MM.1S (cell line): ENCODE results near the gene NOPCHAP1.

Source experiments
- DNase-seq: peaks from one replicate; pipeline ENCODE4 v3.0.0-alpha.2; 2015
- H2AFZ ChIP-seq: fragments of 300-600 bp; sonication (generic); 2 replicates; pipeline ENCODE4 v1.6.0; 2016; ENCODE audit warnings: antibody characterized with exemption, low read length
- H3F3A ChIP-seq: fragments of 300-600 bp; sonication (generic); 2 replicates; pipeline ENCODE4 v1.6.1; 2016; ENCODE audit warnings: mild to moderate bottlenecking, antibody characterized with exemption, low read length, moderate library complexity, mixed read lengths; ENCODE audit not compliant: insufficient read depth
- H3K27ac ChIP-seq: fragments of 300-600 bp; sonication (generic); 2 replicates; pipeline ENCODE4 v1.5.1; 2016; ENCODE audit warnings: mild to moderate bottlenecking, low read length
- H3K27me3 ChIP-seq: fragments of 300-600 bp; sonication (generic); replicated peaks from 2 replicates; pipeline ENCODE4 v1.6.0; 2016; ENCODE audit warnings: low read length; ENCODE audit not compliant: insufficient read depth
- H3K36me3 ChIP-seq: fragments of 300-600 bp; sonication (generic); replicated peaks from 2 replicates; pipeline ENCODE4 v1.6.1; 2016; ENCODE audit warnings: mild to moderate bottlenecking, low read length, mixed read lengths; ENCODE audit not compliant: insufficient read depth
- H3K4me1 ChIP-seq: fragments of 300-600 bp; sonication (generic); 2 replicates; pipeline ENCODE4 v1.6.1; 2016; ENCODE audit warnings: low read length, mixed read lengths
- H3K4me2 ChIP-seq: fragments of 300-600 bp; sonication (generic); 2 replicates; pipeline ENCODE4 v1.6.0; 2016; ENCODE audit warnings: low read depth, low read length
- H3K4me3 ChIP-seq: fragments of 300-600 bp; sonication (generic); 2 replicates; pipeline ENCODE4 v1.5.1; 2016; ENCODE audit warnings: low read length, mixed read lengths
- H3K79me2 ChIP-seq: fragments of 300-600 bp; sonication (generic); 2 replicates; pipeline ENCODE4 v1.6.1; 2016; ENCODE audit warnings: mixed run types, low read length, mixed read lengths
- H3K9ac ChIP-seq: fragments of 300-600 bp; sonication (generic); 2 replicates; pipeline ENCODE4 v1.6.1; 2016; ENCODE audit warnings: low read length, mixed read lengths
- H3K9me2 ChIP-seq: fragments of 300-600 bp; sonication (generic); replicated peaks from 2 replicates; pipeline ENCODE4 v1.6.1; 2016; ENCODE audit warnings: mild to moderate bottlenecking, low read length, mixed read lengths; ENCODE audit not compliant: insufficient read depth
- H3K9me3 ChIP-seq: fragments of 300-600 bp; sonication (generic); replicated peaks from 2 replicates; pipeline ENCODE4 v1.6.1; 2016; ENCODE audit warnings: mild to moderate bottlenecking, low read length, mixed read lengths; ENCODE audit not compliant: insufficient read depth
- H4K20me1 ChIP-seq: fragments of 300-600 bp; sonication (generic); 2 replicates; pipeline ENCODE4 v1.6.1; 2016; ENCODE audit warnings: mild to moderate bottlenecking, low read length, moderate library complexity, mixed read lengths; ENCODE audit not compliant: insufficient read depth
- EZH2 ChIP-seq: fragments of 300-600 bp; sonication (generic); optimal IDR thresholded peaks from 2 replicates; pipeline ENCODE3; 2017; ENCODE audit warnings: low read depth, mild to moderate bottlenecking, antibody characterized with exemption, low read length, mixed read lengths
- EZH2phosphoT487 ChIP-seq: fragments of 300-600 bp; sonication (generic); IDR thresholded peaks from 2 replicates; pipeline ENCODE4 v1.6.1; 2018; ENCODE audit warnings: antibody characterized with exemption, low read length
- TF ChIP-seq, protein P1 (sequence below): fragments of 300-600 bp; sonication (generic); IDR thresholded peaks from 2 replicates; pipeline ENCODE4 v1.5.1; 2016; ENCODE audit warnings: antibody characterized with exemption, low read length, mixed read lengths

Gene NOPCHAP1

DNA sequence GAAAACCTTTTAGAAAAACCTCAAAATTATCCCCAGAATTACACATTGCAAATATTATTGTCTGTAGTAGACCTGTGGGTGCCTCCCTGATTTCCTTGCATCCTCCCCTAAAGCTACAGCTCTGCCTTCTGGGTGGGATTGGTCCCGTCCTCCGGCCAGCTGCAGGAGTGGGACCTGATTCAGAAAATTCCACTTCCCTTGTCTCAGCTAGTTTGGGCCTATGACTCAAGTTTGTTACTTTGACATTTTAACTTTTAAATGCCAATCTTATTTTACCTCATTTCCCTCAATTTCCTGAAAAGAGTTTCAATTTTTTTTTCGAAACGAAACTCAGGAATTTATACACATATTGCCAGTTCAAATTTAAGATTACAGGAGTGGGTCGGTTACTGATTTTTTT, 14.8 kb upstream of the NOPCHAP1 start:
- H3K4me3 ChIP-seq: no peak overlapping the region
- no peaks in the 10 kb centered on the region for H4K20me1 ChIP-seq
- H3F3A ChIP-seq: peaks cover 17% of the 10 kb centered on the region
- no peak overlapping the region for H3K27ac ChIP-seq
- no peaks in the 10 kb centered on the region for H3K36me3 ChIP-seq
- H3K9me2 ChIP-seq: no peaks in the 10 kb centered on the region
- peaks cover 7% of the 10 kb centered on the region for H3K4me1 ChIP-seq
- H3K9ac ChIP-seq: no peak overlapping the region
- H3K79me2 ChIP-seq: no peaks in the 10 kb centered on the region
- no peak for DNase-seq
- H3K9me3 ChIP-seq: no peaks in the 10 kb centered on the region
- TF ChIP-seq, protein P1, sequence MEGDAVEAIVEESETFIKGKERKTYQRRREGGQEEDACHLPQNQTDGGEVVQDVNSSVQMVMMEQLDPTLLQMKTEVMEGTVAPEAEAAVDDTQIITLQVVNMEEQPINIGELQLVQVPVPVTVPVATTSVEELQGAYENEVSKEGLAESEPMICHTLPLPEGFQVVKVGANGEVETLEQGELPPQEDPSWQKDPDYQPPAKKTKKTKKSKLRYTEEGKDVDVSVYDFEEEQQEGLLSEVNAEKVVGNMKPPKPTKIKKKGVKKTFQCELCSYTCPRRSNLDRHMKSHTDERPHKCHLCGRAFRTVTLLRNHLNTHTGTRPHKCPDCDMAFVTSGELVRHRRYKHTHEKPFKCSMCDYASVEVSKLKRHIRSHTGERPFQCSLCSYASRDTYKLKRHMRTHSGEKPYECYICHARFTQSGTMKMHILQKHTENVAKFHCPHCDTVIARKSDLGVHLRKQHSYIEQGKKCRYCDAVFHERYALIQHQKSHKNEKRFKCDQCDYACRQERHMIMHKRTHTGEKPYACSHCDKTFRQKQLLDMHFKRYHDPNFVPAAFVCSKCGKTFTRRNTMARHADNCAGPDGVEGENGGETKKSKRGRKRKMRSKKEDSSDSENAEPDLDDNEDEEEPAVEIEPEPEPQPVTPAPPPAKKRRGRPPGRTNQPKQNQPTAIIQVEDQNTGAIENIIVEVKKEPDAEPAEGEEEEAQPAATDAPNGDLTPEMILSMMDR: no peak
- TF ChIP-seq EZH2phosphoT487 (no peak), EZH2 (no peak)
- no peak overlapping the region for H2AFZ ChIP-seq
- no peak overlapping the region for H3K4me2 ChIP-seq
- no peaks in the 10 kb centered on the region for H3K27me3 ChIP-seq

DNA sequence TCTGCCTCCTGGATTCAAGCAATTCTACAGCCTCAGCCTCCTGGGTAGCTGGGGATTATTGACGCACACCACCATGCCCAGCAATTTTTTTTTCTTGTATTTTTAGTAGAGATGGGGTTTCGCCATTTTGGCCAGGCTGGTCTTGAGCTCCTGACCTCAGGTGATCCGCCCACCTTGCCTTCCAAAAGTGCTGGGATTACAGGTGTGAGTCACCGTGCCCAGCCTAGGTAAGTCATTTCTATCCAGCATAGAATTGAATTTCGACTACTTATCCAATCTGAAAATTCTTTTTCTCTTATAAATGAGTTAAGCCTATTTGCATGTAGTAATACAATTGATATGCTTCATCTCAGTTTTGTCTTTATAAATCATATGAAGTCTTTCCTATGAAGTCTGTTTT, 12.9 kb upstream of the NOPCHAP1 start:
- Histone ChIP-seq H2AFZ (no peak overlapping the region), H3K27ac (no peak overlapping the region), H3K4me2 (no peak overlapping the region), H3K36me3 (no peaks in the 10 kb centered on the region), H3K4me3 (no peak overlapping the region), H3K4me1 (no peaks in the 10 kb centered on the region), H3K9me3 (no peaks in the 10 kb centered on the region), H3K9ac (no peak overlapping the region), H4K20me1 (no peaks in the 10 kb centered on the region), H3K9me2 (no peaks in the 10 kb centered on the region), H3K27me3 (no peaks in the 10 kb centered on the region), H3K79me2 (no peaks in the 10 kb centered on the region), H3F3A (peaks cover 8% of the 10 kb centered on the region)
- no peak for DNase-seq
- TF ChIP-seq EZH2: no peak
- TF ChIP-seq, protein P1: no peak
- no peak for TF ChIP-seq EZH2phosphoT487

DNA sequence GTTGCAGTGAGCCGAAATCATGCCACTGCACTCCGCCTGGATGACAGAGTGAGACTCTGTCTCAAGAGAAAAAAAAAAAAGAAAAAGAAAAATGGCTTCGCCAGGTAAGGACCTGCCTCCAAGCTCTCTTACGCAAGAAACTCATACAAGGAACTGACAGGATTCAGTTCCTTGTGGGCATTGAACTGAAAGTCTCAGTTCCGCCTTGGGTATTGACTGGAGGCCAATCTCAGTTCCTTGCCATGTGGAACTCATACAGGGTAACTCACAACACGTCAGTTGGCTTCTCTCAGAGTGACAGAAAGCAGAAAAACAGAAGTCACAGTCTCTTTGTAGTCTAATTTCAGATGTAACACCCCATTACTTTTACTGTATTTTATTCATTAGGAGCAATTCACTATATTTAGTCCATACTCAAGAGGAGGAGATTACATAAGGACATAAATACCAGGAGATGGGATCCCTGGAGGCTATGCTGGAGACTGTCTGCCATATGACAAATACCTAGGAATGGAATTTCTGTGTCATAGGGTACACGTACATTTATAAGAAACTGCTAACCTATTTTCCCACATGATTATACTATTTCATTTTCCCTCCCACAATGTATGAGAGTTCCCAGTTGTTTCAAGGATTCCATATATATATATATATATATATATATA, 11.4 kb upstream of the NOPCHAP1 start:
- DNase-seq: peak; percentile 69
- no peaks in the 10 kb centered on the region for H3K27me3 ChIP-seq
- H3K4me2 ChIP-seq: peak overlapping the region; percentile 40; the same call in 1 of the 2 replicates
- peaks cover 8% of the 10 kb centered on the region for H3F3A ChIP-seq
- H3K36me3 ChIP-seq: no peaks in the 10 kb centered on the region
- H2AFZ ChIP-seq: peak overlapping the region; percentile 32
- H3K9me2 ChIP-seq: no peaks in the 10 kb centered on the region
- peak overlapping the region; percentile 48; the same call in 1 of the 2 replicates for H3K27ac ChIP-seq
- no peaks in the 10 kb centered on the region for H3K4me1 ChIP-seq
- H3K9ac ChIP-seq: peak overlapping the region; percentile 22; the same call in 1 of the 2 replicates
- H3K79me2 ChIP-seq: no peaks in the 10 kb centered on the region
- TF ChIP-seq EZH2 (no peak), EZH2phosphoT487 (no peak)
- TF ChIP-seq, protein P1: no peak
- 0 out of 2 replicates have a peak overlapping the region, but pooled peaks have one; percentile 14 for H3K4me3 ChIP-seq
- no peaks in the 10 kb centered on the region for H4K20me1 ChIP-seq
- H3K9me3 ChIP-seq: no peaks in the 10 kb centered on the region
